T follicular helper cell (primary cell): ENCODE data around the gene EEF1A2.

ENCODE experiments used
- DNase-seq: peaks from one replicate; pipeline ENCODE4 v3.0.0-alpha.2; 2020; ENCODE audit warnings: low read depth

Gene EEF1A2

DNA sequence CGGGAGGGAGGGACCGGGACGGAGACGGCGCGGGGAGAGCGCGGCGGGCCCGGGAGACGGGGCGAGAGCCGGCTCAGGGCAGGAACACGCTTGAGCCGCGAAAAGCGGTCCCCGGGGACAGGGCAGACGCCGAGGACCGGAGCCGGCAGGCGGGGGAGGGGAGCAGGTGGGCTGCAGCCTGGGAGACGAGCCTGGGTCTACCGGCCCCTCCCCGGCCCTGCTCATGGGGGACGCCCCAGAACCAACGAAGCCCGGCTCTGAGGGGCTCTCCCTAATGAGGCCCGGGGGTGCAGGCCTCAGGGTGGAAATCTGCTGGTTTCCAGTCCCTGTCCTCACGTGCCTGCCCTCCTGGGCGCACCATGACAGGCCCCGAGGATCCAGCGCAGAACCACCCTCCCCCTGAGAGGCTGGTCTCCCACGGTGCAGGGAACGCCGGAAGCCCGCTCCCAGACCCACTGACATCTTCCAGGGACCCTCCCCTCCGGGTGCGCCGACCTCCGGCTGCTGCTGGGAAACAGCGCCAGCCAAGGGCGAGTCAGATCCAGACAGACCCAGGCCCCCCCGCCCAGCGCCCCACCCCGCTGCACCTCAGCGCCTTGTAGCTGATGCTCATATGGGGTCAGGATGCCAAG is 571 bp upstream of the EEF1A2 start:
- no peak for DNase-seq

DNA sequence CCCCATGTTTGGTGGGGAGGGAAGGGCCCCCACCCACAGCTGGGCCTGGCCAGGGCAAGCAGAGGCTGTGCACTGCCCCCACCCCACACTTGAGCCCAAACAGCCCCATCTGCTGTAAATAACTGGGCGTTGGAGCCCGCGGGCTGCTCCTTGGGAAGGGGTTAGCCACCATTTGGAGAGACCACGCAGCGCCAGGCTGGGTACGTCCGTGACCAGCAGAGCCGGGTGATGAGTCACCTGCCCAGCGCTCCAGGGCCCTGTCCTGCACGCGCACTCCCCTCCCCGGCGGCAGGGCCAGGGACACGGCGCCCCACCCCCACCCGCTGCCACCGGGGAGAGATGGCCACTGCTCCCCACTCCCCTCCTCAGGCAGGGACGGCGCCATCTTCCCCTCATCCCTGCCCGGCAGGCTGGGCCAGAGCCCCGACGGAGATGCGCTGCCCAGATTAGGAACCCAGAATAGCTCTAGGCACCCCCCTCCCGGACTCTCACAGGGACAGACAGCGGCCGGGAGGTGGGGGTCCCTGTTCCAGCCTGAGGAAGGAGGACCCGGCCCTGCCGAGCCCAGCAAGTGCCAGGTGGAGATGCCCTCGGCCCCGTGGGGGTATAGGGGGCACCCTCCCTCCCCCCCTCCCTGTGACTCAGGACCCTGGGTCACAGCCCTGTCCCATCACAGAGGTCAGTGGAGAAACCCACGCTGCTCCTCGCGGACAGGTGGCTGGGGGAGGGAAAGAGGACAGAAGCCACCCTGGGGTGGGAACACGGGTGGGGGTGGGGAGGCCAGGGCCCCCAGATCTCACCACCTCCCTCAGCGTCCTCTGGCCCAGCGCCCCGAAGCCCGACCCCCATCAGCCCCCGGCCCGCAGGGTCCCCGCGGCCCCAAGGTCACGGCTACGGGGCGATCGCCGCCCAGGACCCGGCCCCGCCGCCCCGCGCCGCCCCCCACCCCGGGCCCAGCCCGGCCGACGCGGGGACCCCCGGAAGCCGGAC is 642 bp downstream of the EEF1A2 start:
- no peak for DNase-seq

GRCh38 chr20:63497138-63497945 is 1.5 kb downstream of the EEF1A2 start:
- DNase-seq = no peak

- no peak for DNase-seq
Measured at GRCh38 chr20:63496596-63497120, 2.2 kb downstream of the EEF1A2 start.

- DNase-seq = peak; percentile 69
Measured at GRCh38 chr20:63495741-63496595, 2.9 kb downstream of the EEF1A2 start.

GRCh38 chr20:63495167-63495720 is 3.6 kb downstream of the EEF1A2 start:
- DNase-seq = no peak

GRCh38 chr20:63494420-63495166 is 4.3 kb downstream of the EEF1A2 start:
- DNase-seq = no peak

GRCh38 chr20:63494084-63494419 is 4.8 kb downstream of the EEF1A2 start:
- DNase-seq = no peak

GRCh38 chr20:63493563-63494020 is 5.3 kb downstream of the EEF1A2 start:
- DNase-seq = no peak

DNA sequence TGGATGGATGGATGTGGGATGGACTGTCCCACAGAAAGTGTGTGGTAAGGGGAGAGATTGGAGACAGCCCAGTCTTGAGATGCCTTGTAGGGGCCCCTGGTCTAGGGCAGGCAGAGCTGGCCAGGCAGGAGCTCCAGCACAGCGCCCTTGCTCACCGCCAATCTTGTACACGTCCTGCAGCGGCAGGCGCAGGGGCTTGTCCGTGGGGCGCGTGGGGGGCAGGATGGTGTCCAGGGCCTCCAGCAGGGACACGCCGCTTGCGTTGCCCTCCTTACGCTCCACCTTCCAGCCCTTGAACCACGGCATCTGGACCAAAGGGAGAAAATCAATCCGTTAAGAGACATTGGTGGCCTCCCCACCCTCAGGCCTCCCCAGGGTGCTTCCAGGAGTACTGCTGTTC is 5.9 kb downstream of the EEF1A2 start:
- DNase-seq = no peak

DNA sequence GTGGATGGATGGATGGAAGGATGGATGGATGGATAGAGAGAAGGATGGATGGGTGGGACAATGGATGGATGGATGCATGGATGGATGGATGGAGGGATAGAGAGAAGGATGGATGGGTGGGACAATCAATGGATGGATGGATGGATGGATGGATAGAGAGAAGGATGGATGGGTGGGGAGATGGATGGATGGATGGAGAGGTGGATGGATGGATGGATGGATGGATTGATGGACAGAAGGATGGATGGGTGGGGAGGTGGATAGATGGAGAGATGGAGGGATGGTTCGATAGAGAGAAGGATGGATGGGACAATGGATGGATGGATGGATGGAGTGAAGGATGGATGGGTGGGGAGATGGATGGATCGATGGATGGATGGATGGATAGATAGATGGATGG is 6.4 kb downstream of the EEF1A2 start:
- no peak for DNase-seq

DNA sequence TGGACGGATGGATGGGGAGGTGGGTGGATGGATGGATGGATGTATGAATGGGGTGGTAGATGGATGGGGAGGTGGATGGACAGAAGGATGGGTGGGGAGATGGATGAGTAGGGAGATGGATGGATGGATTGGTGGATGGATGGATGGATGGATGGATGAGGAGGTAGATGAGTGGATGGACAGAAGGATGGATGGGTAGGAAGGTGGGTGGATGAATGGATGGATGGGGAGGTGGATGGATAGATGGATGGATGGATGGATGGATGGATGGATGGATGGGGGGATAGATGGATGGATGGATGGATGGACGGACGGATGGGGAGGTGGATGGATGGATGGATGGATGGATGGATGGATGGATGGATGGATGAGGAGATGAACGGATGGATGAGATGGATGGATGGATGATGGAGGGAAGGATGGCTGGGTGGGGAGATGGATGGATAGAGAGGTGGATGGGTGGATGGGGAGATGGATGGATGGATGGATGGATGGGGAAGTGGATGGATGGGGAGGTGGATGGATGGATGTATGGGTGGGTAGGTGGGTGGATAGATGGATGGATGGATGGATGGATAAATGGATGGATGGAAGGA is 7.2 kb downstream of the EEF1A2 start:
- no peak for DNase-seq

- DNase-seq = no peak
Measured at GRCh38 chr20:63491078-63491477, 7.8 kb downstream of the EEF1A2 start.

DNA sequence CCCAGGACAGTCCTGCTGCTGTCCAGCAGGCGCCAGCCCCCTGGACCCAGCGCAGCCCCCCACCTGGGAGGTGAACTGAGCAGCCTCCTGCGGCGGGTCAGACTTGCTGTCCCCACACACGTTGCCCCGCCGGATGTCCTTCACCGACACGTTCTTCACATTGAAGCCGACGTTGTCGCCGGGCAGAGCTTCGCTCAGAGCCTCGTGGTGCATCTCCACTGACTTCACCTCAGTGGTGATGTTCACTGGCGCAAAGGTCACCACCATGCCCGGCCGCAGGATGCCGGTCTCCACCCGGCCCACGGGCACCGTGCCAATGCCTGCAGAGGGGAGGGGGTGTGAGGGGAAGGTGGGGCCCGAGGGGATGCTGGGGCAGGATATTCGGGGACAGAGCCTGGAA is 8.5 kb downstream of the EEF1A2 start:
- no peak for DNase-seq

GRCh38 chr20:63488315-63489251 is 10.3 kb downstream of the EEF1A2 start:
- DNase-seq = no peak

DNA sequence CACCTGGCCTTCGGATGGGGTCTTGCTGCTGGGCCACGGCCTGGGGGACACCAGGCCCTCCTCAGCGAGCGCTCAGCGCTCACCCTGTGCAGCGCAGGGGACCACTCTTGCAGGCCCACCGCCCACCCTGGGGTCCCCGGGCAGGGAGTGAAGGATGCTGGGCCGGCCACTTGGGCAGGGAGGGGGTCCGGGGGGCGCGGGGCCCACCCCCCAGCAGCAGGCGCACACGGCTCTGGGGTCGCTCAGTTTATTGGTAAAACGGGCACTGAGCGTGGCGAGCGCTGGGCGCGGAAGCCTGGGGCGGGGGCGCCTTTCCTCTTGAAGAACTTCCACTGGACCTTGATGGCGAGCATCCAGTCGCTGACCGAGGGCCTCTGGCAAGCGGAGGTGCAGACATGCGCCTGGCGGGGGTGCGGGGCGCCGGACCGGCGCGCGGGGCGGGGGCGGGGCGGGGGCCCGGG is 11.1 kb downstream of the EEF1A2 start:
- DNase-seq = no peak

DNA sequence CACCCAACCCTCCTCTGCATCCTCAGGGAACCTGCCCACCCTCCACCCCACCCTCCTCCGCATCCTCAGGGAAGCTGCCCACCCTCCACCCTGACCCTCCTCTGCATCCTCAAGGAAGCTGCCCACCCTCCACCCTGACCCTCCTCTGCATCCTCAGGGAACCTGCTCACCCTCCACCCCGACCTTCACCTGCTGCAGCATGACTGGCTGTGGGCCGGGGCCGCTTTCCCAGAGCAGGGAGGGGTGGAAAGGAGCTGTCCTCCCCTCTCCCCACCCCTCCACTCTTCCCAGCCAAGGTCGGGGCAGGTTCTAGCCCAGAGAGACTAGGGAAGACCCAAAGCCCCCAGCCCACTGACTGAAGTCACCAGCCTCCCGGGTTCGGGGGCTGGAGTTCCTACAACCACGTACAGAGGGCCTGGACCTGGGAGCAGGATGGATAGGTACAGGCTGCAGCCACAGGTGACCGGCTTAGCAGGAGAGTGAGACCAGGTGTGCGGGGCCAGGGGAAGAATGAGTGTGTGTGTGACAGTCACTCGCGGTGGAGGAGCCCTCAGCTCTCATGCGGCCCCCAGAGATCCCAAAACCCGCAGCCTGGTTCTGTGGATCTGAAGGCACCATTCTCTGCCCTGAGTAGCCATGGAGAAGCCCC is 11.6 kb downstream of the EEF1A2 start:
- DNase-seq = no peak

GRCh38 chr20:63486300-63486855 is 12.5 kb downstream of the EEF1A2 start:
- DNase-seq = no peak
